ENCODE measurements around the gene DIAPH1.

The DIAPH1 gene

GRCh38 chr5:141484641-141485311 is 134.0 kb downstream of the DIAPH1 start, which contains the start of gene PCDHGC4:
TSS of gene PCDHGC4 (plus strand) at chr5:141485030. CDS start at chr5:141485174, 144 bp downstream.
- no peak for DNase-seq (ENCODE audit: low spot score)
- no peak for TF ChIP-seq CTCF (IDR thresholded peaks at IDR 0.05; ENCODE audit: borderline replicate concordance, control extremely low read depth, extremely low read depth, insufficient read depth, missing control alignments)
- in situ Hi-C loops (cut with MboI; ENCODE audit: low sequenced_read_pairs, unreplicated experiment), result no loop called here

GRCh38 chr5:141484310-141484640 is 134.5 kb downstream of the DIAPH1 start:
- no peak for TF ChIP-seq CTCF (IDR thresholded peaks at IDR 0.05; ENCODE audit: borderline replicate concordance, control extremely low read depth, extremely low read depth, insufficient read depth, missing control alignments)
- in situ Hi-C loops (cut with MboI; ENCODE audit: low sequenced_read_pairs, unreplicated experiment), result no loop called here

GRCh38 chr5:141483902-141484301 is 134.9 kb downstream of the DIAPH1 start:
- no peak for DNase-seq (ENCODE audit: low spot score)
- TF ChIP-seq CTCF (IDR thresholded peaks at IDR 0.05; ENCODE audit: borderline replicate concordance, control extremely low read depth, extremely low read depth, insufficient read depth, missing control alignments), result no peak
- in situ Hi-C loops (cut with MboI; ENCODE audit: low sequenced_read_pairs, unreplicated experiment), result no loop called here

More at GRCh38 chr5:141484310-141484640, 134.5 kb downstream of the DIAPH1 start:
- DNase-seq (ENCODE audit: low spot score), result no peak

- DNase-seq (ENCODE audit: low spot score), result no peak
- no peak for TF ChIP-seq CTCF (IDR thresholded peaks at IDR 0.05; ENCODE audit: borderline replicate concordance, control extremely low read depth, extremely low read depth, insufficient read depth, missing control alignments)
- in situ Hi-C loops (cut with MboI; ENCODE audit: low sequenced_read_pairs, unreplicated experiment), result no loop called here
Observed at GRCh38 chr5:141479776-141480175, 139.0 kb downstream of the DIAPH1 start.

- TF ChIP-seq CTCF (IDR thresholded peaks at IDR 0.05; ENCODE audit: borderline replicate concordance, control extremely low read depth, extremely low read depth, insufficient read depth, missing control alignments), result no peak
- in situ Hi-C loops (cut with MboI; ENCODE audit: low sequenced_read_pairs, unreplicated experiment), result no loop called here
- DNase-seq (ENCODE audit: low spot score), result no peak
Observed at GRCh38 chr5:141478321-141478945, 140.4 kb downstream of the DIAPH1 start.

- in situ Hi-C loops (cut with MboI; ENCODE audit: low sequenced_read_pairs, unreplicated experiment), result no loop called here
- DNase-seq (ENCODE audit: low spot score), result no peak
- no peak for TF ChIP-seq CTCF (IDR thresholded peaks at IDR 0.05; ENCODE audit: borderline replicate concordance, control extremely low read depth, extremely low read depth, insufficient read depth, missing control alignments)
Observed at GRCh38 chr5:141477815-141478214, 141.0 kb downstream of the DIAPH1 start.
